ENCODE data around the gene ENTPD8.
"Not testable (repeated sequence)": the region's sequence is repeated elsewhere in the genome, so short reads cannot be mapped to it uniquely, and the experiment has no call there.

The ENTPD8 gene

GRCh38 chr9:137411645-137412380, 29.3 kb downstream of the ENTPD8 start:
- peak; percentile 40 to 49 for DNase-seq (ENCODE audit: low read depth in 2 of 2)

GRCh38 chr9:137411260-137411644, 29.9 kb downstream of the ENTPD8 start:
- no peak for DNase-seq (ENCODE audit: low read depth in 2 of 2)

GRCh38 chr9:137410891-137411249, 30.3 kb downstream of the ENTPD8 start:
- no peak for DNase-seq (ENCODE audit: low read depth in 2 of 2)

GRCh38 chr9:137410236-137410890, 30.8 kb downstream of the ENTPD8 start:
- not testable (repeated sequence) for DNase-seq (ENCODE audit: low read depth in 2 of 2)

GRCh38 chr9:137409515-137409914, 31.6 kb downstream of the ENTPD8 start:
- DNase-seq (ENCODE audit: low read depth in 2 of 2): no peak

- DNase-seq (ENCODE audit: low read depth in 2 of 2): no peak
Measured at GRCh38 chr9:137408651-137409405, 32.3 kb downstream of the ENTPD8 start.

- DNase-seq (ENCODE audit: low read depth in 2 of 2): no peak
Measured at GRCh38 chr9:137407590-137408300, 33.4 kb downstream of the ENTPD8 start.

- peak; percentile 10 to 18 for DNase-seq (ENCODE audit: low read depth in 2 of 2)
Measured at GRCh38 chr9:137406876-137407589, 34.1 kb downstream of the ENTPD8 start.

- no peak for DNase-seq (ENCODE audit: low read depth in 2 of 2)
Measured at GRCh38 chr9:137406085-137406760, 34.9 kb downstream of the ENTPD8 start.

GRCh38 chr9:137405677-137406081, 35.5 kb downstream of the ENTPD8 start:
- DNase-seq (ENCODE audit: low read depth in 2 of 2): no peak

GRCh38 chr9:137404961-137405567, 36.1 kb downstream of the ENTPD8 start:
- DNase-seq (ENCODE audit: low read depth in 2 of 2): no peak

- DNase-seq (ENCODE audit: low read depth in 2 of 2): no peak
Measured at GRCh38 chr9:137403269-137403668, 37.9 kb downstream of the ENTPD8 start.

- no peak for DNase-seq (ENCODE audit: low read depth in 2 of 2)
Measured at GRCh38 chr9:137402746-137403145, 38.4 kb downstream of the ENTPD8 start.

GRCh38 chr9:137398561-137399468, 42.3 kb downstream of the ENTPD8 start:
- no peak for DNase-seq (ENCODE audit: low read depth in 2 of 2)

GRCh38 chr9:137397675-137398423, 43.3 kb downstream of the ENTPD8 start:
- DNase-seq (ENCODE audit: low read depth in 2 of 2): no peak

GRCh38 chr9:137396634-137397367, 44.4 kb downstream of the ENTPD8 start:
- no peak for DNase-seq (ENCODE audit: low read depth in 2 of 2)

GRCh38 chr9:137396227-137396626, 44.9 kb downstream of the ENTPD8 start:
- peak in 1 of 2 experiments; percentile 8 for DNase-seq (ENCODE audit: low read depth in 2 of 2)

GRCh38 chr9:137395666-137396010, 45.5 kb downstream of the ENTPD8 start:
- DNase-seq (ENCODE audit: low read depth in 2 of 2): no peak

Data from fibroblast of skin of left quadriceps (primary cell).